HG03060 (cell line): ENCODE data around the gene STX18.

Experiments used
- ATAC-seq: cut with Tn5 transposase; IDR thresholded peaks from one replicate; pipeline ENCODE4 v1.9.1; 2021; ENCODE audit warnings: low read depth, moderate number of reproducible peaks; ENCODE audit not compliant: unreplicated experiment

Gene STX18

GRCh38 chr4:4388836-4389575 lies 152.8 kb downstream of the STX18 start:
- no peak for ATAC-seq

GRCh38 chr4:4388311-4388790 lies 153.5 kb downstream of the STX18 start:
- no peak for ATAC-seq

- no peak for ATAC-seq
These were observed 154.1 kb downstream of the STX18 start for GRCh38 chr4:4387531-4388310.

GRCh38 chr4:4386736-4387392 lies 155.0 kb downstream of the STX18 start, which contains the start of gene NSG1:
Gene NSG1 (plus strand): TSS chr4:4387102. CDS start chr4:4387630, 528 bp downstream.
- ATAC-seq: no peak

- no peak for ATAC-seq
These were observed 155.5 kb downstream of the STX18 start for GRCh38 chr4:4386296-4386735.

- no peak for ATAC-seq
These were observed 156.0 kb downstream of the STX18 start for GRCh38 chr4:4385729-4386295.

- ATAC-seq: no peak
These were observed 157.0 kb downstream of the STX18 start for GRCh38 chr4:4384837-4385236.

- ATAC-seq: no peak
These were observed 158.8 kb downstream of the STX18 start for GRCh38 chr4:4383085-4383484.

GRCh38 chr4:4379540-4380087 lies 162.2 kb downstream of the STX18 start:
- ATAC-seq: no peak

- no peak for ATAC-seq
These were observed 164.0 kb downstream of the STX18 start for GRCh38 chr4:4377732-4378460.

- no peak for ATAC-seq
These were observed 164.7 kb downstream of the STX18 start for GRCh38 chr4:4377191-4377590.

- no peak for ATAC-seq
These were observed 165.8 kb downstream of the STX18 start for GRCh38 chr4:4376074-4376473.

GRCh38 chr4:4374388-4375098 lies 167.3 kb downstream of the STX18 start:
- ATAC-seq: no peak
